GM21515 (cell line): ENCODE measurements around the gene SERPINC1.
"Not testable (repeated sequence)": the region's sequence is repeated elsewhere in the genome, so short reads cannot be mapped to it uniquely, and the experiment has no call there.

Source experiments
- ATAC-seq: cut with Tn5 transposase; IDR thresholded peaks from one replicate; pipeline ENCODE4 v1.9.1; 2021; ENCODE audit not compliant: unreplicated experiment

The SERPINC1 gene

DNA sequence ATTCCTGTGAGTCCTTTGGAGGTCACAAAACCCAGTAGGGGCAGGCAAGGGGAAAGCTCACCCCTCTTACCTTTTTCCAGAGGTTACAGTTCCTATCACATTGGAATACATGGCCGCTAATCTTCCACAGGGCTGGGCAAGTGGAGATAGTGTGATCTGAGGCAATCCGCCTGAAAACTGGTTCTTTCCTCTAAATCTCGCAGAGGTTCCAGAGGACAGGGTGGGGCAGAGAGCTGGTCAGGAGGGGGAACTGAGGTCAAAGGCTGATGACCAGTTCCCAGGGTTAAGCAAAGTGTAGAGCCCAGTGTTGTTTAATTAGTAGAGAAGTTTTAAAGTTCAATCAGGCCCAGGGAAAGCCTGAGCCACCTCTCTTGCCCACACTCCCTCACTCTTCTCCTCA is at the start of gene SERPINC1:
SERPINC1 (minus strand) TSS at position 179 of the 400 bp plus-strand sequence; CDS start at position 111, 68 bp downstream.
- no peak for ATAC-seq

DNA sequence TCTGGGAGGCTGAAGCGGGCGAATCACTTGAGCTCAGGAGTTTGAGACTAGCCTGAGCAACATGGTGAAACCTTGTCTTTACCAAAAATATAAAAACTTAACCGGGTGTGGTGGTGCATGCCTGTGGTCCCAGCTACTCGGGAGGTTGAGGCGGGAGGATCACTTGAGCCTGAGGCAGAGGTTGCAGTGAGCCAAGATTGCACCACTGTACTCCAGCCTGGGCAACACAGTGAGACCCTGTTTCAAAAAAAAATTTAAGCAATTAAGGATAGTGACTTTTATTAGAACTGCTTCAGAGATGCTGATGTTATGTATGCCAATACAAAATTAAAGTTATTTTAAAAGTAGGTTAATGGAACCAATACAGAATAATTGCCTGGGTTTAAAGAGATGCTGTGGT is 48.8 kb upstream of the SERPINC1 start:
- not testable (repeated sequence) for ATAC-seq

DNA sequence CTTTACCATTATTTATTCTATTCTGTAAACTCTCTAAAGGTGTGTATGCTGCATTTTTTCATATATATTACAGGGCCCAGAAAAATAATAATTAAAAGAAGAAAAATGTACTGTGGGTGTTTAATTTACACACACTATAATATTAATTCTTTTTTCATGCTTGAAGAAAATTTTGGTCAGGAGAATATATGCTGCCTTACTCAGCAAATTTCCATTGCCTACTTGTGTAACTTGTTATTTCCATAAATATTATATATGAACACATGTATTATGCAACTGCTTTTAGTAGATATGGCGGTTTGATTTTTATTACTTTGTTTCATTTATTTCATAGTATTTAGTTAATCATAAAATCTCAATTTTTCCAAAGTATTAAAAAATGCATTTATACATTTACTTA is 46.4 kb upstream of the SERPINC1 start:
- no peak for ATAC-seq

- ATAC-seq: no peak
Observed at GRCh38 chr1:173960625-173961024, 43.5 kb upstream of the SERPINC1 start.

- no peak for ATAC-seq
Observed at GRCh38 chr1:173954179-173954578, 37.1 kb upstream of the SERPINC1 start.

DNA sequence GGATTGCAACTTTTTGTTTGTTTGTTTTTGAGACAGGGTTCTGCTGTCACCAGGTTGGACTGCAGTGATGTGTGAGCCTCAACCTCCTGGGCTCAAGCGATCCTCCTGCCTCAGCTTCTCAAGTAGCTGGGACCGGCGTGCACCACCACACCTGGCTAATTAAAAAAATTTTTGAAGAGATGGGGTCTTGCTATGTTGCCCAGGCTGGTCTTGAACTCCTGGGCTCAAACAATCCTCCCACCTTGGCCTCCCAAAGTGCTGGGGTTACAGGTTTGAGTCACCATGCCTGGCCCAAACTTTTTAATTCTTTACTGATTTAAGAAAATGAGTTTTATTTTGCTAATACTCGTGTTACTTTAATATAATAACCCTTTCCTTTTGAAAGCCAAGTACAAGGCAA is 31.5 kb upstream of the SERPINC1 start:
- ATAC-seq: no peak

GRCh38 chr1:173946380-173946921 is 29.3 kb upstream of the SERPINC1 start:
- ATAC-seq: no peak

GRCh38 chr1:173937062-173937461 is 19.9 kb upstream of the SERPINC1 start:
- no peak for ATAC-seq

DNA sequence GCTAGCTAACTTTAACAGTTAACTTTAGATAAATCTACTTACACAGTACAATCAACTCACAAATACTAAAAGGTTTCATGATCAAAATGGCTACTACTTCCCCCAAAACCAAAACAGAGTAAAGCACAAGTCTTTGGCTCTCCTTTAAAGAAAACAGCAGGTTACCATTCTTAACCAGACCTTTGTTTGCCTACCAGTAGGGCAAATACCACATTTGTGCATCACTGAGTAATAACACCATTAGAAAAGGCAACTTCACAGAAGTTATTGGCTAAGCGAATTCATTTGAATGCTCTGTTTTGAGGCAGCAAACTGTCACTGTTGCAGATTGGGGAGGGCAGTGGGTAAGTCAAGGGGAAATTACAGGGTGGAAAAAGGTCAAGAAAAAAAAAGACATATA is 17.3 kb upstream of the SERPINC1 start:
- ATAC-seq: no peak

GRCh38 chr1:173930541-173930940 is 13.4 kb upstream of the SERPINC1 start:
- not testable (repeated sequence) for ATAC-seq

DNA sequence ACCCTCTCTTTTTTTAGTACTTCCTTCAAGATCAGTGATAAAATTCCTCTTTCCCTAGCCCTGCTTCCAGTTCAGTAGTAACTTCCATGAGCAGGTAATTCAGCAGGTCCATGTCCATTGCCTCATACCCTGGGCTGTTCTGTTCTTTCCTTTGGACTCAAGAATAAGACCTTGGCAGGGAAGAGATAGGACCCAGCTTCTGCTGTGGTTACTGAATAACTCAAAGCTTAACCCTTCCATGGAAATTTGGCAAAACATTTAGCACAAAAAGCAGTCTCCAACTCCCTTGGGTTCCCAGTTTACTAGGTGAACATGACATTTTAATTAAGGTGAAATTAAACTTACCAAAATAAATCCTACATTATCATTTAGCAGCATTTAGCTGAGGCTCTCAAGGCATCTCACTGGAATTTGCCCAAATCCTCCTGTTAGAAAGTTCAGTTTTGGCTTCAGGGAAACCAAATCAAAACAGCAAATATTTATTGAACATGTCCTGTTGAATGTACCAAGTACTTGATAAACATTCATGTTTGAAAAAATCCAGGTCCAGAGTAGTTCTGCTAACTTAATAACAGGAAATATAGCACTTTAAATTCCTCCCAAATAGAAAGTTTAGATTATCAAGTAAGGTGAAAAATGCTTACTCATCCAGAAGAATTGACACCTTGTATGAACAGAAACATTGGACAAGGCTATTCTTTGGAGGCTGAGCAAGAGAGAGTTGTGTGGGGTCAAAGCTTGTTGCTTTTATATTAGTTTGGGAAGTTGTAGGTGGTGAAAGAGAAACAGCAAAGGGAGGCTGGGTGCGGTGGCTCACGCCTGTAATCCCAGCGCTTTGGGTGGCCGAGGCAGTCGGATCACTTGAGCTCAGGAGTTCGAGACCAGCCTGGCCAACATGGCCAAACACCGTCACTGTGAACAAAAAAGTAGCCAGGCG is 8.4 kb upstream of the SERPINC1 start:
- no peak for ATAC-seq

DNA sequence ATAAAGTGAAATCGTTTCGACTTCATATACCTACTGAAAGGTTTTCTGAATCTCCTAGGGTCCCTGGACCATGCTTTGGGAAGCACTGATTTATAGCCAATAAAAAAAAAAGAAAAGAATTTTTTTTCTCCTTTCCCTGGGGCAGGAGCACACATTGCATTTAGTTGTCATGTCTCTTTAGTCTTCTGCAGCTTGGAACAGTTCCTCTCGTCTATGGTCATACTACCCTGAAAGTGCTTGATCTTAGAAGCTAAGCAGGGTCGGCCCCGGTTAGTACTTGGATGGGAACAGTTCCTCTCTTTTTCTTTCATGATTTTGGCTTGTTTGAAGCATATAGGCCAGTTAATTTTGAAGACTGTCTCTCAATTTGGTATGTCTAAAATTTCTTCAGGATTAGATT is 3.7 kb upstream of the SERPINC1 start:
- no peak for ATAC-seq

- no peak for ATAC-seq
Observed at GRCh38 chr1:173917635-173918493, 737 bp upstream of the SERPINC1 start.

- no peak for ATAC-seq
Observed at GRCh38 chr1:173916667-173917066, 460 bp downstream of the SERPINC1 start.

DNA sequence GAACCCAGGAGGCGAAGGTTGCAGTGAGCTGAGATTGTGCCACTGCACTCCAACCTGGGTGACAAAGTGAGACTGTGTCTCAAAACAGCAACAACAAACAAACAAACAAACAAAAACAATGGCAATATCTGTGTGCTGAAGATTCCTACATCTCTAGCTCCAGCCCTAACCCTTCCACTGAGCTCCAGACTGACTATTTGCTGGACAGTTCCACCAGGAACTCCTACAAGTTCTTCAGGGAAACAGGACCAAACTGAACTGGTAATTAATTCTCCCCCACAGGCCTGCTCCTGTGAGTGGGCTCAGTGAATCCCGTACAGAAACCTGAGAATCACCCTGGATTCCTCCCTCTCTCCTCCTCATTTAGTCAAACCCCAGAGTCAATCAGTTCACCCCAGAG is 1.5 kb downstream of the SERPINC1 start:
- ATAC-seq: no peak

DNA sequence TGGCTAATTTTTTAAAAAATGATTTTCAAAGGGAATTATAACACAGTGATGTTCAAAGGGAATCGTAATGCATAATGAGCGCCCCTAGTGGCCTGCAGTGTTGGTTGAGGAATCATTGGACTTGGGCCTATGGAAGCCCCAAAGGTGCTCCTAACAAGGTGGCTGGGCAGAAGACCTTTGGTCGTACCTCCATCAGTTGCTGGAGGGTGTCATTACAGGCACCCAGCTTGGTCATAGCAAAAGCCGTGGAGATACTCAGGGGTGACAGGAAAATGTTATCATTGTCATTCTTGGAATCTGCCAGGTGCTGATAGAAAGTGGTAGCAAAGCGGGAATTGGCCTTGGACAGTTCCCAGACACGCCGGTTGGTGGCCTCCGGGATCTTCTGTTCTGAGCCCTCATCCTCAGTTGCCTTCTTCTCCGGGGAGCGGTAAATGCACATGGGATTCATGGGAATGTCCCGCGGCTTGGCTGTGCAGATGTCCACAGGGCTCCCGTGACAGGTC is 2.7 kb downstream of the SERPINC1 start:
- ATAC-seq: no peak

DNA sequence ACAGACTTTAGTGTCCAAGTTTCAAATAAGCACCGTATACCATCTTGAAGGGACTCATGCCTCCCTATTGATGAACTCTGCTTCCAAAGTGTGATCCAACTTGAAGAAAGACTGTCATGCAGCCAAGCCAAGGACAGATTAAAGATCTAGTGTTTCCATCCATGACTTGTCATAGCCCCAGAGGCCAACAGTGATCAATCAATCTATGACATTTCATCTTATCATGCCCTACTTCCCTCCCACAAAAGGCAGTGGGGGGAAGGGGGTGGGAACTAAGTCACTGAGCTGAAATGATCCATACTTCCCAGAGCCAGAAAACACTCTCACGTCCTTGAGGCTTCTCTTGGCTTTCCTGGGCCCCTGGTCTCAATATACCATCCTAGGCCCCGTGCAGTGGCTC is 4.0 kb downstream of the SERPINC1 start:
- ATAC-seq: no peak

- no peak for ATAC-seq
Observed at GRCh38 chr1:173903827-173904531, 13.1 kb downstream of the SERPINC1 start.

DNA sequence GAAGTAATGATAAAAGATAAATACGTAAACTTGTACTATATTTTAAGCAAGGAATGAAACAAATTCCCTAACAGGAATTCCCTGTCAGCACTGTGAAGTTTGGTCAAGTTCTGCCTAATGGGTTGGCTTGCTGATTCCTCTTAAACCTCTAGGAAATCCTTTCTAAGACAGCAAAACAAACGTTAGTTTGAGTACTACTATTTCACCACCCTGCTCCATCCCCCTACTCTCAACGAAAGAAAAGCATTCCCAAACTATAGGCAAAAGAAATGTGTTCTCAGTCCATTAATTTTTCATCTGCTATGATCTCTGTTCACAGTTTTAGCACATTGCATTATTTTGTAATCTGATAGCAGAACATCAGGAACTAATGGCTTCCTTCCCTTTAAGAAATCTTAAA is 16.1 kb downstream of the SERPINC1 start:
- no peak for ATAC-seq

DNA sequence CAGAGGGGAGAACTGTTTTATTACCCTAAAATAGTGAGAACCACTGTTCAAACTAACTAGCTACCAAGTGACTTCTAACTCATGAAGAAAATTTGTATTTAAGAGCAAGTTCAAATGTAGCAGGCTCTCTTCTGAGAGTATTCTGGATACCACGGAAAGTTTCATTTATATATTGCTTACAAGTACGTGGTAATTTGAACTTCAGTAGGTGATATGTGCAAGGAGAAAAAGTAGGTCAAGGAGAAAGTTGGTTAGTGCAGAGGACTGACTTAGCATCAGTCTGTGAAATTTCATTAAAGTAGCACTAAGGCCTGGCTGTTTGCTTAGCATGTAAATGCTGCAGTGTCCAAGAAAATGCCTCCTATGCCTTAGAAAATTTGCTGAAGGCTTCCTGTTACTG is 16.7 kb downstream of the SERPINC1 start:
- ATAC-seq: no peak

GRCh38 chr1:173894189-173894588 is 22.9 kb downstream of the SERPINC1 start:
- no peak for ATAC-seq
